GM21528 (cell line): Measurements from ENCODE around the gene MICU1.
"Not testable (repeated sequence)": the region's sequence is repeated elsewhere in the genome, so short reads cannot be mapped to it uniquely, and the experiment has no call there.

Experiments used
- ATAC-seq: cut with Tn5 transposase; IDR thresholded peaks from one replicate; pipeline ENCODE4 v1.9.1; 2021; ENCODE audit warnings: mild to moderate bottlenecking, moderate library complexity; ENCODE audit not compliant: unreplicated experiment, low FRiP score

MICU1 gene

DNA sequence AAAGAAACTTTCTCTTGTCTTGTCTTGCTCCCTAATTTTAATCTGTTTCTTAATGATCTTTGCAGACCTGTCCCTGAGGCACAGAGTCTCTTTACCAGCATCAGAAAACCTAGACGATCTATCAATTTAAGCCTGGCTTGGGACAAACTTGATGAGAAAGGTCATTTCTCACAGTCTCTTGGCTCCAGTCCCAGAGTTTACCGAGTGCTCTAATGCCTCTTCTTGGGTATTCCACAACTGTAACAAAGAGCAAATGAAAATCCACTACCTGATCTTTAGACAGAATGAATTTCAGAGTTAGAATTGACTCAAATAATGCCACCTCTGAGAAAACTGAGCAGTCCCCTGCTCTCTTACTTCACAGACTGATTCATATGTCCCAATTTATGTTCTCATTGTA lies 164.8 kb downstream of the MICU1 start:
- ATAC-seq = no peak

DNA sequence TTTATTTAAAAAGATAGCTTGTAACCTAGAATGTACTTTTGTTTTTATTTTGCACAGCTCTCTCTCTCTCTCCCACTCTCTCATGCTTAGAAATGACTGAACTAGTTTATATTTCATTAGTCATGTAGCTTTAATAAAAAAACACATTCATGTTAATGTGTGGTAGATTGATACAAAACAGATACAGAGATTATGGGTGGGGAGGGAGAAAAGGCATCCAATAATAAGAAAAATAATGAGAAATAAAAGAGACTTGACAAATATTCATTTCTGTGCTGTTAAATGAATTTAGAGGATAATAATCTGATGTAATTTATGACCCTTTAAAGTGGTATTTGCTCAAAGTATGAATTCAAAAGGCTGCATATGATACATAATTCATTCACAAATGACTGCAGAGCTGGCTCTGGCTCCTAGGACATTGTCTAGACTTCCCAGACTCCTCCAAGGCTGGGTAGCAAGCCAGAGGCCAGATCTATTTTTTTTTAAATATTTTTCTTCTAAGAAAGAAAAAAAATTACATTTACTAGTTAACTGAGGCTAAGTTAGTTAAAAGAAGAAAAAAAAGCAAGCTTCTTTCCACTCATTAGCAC lies 165.5 kb downstream of the MICU1 start:
- ATAC-seq = no peak

DNA sequence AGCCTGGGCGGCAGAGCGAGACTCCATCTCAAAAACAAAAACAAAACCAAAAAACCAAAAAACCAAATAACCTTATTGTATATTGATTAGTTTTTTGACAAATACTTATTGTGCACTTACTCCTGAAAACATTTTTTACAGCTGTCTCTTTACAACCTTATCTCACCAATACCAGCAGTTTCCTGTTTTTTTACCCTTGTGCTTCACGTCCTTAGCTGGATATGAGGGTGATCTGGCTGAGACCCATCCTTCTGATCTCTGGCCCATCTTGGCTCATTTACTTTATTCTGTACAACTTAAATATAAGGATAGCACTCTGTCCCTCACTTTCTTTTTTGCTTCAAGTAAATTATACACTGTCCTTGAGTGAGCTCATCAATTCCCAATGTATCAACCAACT lies 166.6 kb downstream of the MICU1 start:
- no peak for ATAC-seq

DNA sequence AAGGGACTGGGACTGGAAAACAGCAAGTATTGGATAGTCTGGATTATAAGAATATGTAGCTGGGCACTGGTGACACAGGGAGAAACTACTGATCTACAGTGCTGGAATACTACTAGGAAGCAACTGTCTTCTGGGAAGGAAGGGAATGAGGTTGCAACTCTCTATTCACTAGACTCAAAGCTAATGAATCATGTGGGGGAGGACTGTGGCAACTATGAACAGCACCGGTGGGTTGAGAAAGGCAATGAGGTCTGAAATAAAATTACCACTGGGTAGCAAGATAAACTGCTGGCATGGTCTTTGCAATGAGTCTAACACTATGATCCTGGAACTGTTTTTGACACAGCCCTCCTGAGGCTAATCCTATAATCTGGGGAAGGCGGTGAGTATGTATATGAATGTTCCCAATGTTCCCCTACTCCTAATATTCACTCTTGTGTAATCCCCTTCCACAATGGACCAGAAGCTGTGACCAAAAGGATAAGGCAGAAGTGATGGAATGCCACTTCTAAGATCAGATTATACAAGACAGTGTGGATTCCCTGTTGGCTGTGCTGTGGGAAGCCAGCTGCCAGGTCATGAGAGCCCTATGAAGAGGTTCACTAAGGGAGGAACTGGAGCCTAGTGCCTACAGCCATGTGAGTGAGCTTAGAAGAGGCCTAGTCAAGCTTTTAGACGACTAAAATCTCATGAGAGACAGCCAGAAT lies 169.8 kb downstream of the MICU1 start:
- ATAC-seq = no peak

DNA sequence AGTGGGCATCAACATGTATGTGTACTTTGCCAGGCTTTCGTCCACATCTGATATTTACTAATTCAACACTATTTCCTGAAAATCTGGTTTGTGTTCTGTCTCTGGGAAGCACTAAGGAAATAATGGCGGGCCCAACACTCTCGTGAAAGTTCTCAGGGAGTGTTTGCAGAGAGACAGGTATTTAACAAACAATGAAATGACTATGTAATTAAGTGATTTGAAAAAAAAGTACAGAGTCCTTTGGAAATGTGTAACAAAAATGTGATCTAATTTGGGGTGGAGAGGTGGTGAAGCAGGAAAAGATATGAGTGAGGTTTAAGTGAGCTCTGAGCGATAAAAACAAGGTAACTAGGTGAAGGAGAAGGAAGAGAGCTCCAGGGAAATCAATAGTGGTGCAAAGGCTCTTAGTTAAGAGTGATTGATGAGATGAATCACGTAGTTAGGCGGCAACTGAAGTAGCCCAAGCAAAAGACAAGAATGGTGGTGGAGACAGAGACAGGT lies 175.9 kb downstream of the MICU1 start:
- no peak for ATAC-seq

DNA sequence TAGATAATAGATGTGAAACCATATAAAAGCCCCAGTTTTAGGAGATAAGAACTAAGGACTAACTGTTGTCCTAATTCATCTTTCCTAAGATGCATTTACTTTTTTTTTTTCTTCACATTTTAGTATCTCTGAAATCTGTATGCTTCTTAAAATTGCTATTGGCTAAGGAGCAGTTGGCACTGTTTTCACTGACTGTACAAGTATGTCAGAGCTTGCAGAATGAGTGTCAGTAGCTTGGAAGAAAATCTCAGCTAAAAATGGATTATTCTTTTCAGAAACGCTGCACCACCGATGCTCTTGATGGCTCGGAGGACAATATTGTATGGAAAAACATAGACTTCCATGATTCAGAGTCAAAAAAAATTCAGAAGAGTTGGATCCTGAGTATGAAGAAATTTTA lies 180.0 kb downstream of the MICU1 start:
- ATAC-seq = no peak

DNA sequence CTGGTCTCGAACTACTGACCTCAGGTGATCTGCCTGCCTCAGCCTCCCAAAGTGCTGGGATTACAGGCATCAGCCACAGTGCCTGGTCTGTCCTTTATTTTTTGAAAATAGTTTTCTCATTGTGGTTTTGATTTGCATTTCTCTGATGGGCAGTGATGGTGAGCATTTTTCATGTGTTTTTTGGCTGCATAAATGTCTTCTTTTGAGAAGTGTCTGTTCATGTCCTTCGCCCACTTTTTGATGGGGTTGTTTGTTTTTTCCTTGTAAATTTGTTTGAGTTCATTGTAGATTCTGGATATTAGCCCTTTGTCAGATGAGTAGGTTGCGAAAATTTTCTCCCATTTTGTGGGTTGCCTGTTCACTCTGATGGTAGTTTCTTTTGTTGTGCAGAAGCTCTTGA lies 182.9 kb downstream of the MICU1 start:
- ATAC-seq = not testable (repeated sequence)

DNA sequence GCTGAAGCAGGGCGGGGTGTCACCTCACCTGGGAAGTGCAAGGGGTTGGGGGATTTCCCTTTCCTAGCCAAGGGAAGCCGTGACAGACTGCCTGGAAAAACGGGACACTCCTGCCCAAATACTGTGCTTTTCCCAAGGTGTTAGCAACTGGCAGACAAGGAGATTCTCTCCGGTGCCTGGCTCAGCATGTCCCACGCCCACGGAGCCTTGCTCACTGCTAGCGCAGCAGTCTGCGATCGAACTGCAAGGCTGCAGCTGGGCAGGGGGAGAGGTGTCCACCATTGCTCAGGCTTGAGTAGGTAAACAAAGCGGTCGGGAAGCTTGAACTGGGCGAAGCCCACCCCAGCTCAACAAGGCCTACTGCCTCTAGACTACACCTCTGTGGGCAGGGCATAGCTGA lies 190.3 kb downstream of the MICU1 start:
- no peak for ATAC-seq

DNA sequence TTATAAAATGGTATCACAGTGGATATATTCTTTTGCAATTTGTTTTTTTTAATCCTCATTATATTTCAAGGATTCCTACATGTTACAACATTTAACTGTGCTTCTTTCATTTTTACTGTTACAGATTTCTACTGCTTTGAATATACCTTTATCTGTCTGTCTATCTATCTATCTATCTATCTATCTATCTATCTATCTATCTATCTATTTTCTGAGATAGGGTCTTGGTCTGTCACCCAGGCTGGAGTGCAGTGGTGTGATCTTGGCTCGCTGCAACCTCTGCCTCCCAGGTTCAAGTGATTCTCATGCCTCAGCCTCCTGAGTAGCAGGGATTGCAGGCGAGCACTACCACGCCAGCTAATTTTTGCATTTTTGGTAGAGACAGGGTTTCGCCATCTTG lies 194.9 kb downstream of the MICU1 start:
- ATAC-seq = not testable (repeated sequence)

DNA sequence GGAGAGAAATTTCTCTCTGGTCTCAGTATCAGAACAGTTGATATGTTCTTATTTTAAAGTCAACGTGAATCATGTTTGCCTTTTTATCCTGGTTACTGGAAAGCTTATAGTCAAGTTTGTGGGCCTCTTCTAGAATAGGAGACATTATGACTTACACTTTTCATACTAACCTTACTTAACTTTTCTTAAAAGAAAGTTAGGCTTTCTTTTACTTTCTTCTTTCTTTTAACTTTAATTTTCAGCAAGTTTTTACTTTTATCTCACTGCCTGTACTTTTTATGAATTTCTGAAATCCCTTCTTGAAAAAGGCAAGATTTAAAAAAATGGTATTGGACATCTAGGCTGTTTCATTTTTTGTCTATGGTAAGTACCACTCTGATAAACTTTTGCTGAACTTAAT lies 195.9 kb downstream of the MICU1 start:
- ATAC-seq = no peak

DNA sequence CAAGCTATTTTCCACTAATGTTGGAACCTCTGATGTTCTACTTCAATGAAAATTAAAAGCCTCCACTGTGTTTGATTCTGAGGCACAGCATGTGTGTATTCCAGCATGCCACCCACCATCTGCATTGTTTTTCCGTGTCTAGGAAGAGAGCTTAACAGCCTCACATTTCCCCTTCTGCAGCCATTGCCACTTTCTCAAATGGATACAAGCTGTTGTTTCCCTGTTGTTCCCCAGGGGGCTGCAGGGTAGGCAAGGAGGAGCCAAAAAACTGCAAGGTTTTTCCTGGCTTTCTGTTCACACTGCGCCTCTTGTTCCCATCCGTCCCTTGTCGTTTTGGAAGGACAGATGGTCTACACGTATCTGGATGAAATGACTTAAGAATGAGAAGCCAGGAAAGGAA lies 198.9 kb downstream of the MICU1 start:
- ATAC-seq = no peak

DNA sequence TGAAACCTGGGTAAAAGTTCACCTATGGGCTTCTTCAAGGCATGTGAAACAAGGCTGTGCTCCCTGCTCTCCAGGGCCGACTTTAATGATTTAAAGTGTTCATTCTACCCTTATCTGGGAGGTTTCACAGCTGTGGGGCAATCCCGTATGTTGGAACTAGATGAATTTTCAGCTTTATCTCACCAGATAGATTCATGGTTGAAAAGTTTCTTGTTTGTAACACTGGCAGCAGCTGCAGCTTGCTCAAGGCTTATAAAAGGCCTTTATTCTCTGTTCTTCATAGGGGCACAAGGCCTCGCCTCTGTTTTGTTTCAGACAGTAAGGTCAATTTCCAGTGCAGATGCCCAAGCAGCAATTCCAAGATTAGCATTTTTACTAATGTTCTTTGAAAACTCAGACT lies 200.7 kb downstream of the MICU1 start:
- ATAC-seq = no peak

DNA sequence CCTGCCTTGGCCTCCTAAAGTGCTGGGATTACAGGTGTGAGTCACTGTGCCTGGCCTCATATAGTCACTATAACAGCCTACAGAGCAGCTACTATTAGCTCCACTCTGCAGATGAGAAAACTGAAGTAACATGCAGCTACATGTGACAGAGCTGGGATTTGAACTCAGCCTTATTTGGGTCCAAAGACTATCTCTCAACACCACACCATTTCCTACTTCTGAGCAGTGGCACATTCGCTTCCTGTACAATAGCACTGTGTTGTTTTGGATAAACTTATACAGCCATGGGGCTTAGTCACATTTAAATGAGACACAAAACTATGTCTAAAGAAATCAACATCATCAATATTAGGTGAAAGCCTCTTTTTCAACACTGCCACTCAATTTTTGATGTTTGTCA lies 201.3 kb downstream of the MICU1 start:
- no peak for ATAC-seq

DNA sequence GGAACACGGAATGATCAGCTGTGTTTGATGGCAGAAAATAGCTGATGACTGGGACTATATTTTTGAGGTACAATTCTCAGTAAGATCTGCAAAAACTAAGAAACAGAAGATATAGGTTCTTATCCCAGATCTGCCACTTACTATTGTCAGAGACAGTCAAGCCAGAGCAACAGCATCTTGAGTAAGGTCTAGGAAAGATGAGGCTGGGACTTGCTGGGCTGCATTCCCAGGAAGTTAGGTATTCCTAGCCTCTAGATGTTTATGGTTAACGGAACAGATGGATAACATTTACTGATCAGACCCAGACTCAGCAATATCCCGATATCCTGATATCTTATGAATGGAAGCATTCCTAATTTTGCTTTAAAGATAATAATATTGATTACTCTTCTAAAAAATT lies 202.5 kb downstream of the MICU1 start:
- no peak for ATAC-seq

DNA sequence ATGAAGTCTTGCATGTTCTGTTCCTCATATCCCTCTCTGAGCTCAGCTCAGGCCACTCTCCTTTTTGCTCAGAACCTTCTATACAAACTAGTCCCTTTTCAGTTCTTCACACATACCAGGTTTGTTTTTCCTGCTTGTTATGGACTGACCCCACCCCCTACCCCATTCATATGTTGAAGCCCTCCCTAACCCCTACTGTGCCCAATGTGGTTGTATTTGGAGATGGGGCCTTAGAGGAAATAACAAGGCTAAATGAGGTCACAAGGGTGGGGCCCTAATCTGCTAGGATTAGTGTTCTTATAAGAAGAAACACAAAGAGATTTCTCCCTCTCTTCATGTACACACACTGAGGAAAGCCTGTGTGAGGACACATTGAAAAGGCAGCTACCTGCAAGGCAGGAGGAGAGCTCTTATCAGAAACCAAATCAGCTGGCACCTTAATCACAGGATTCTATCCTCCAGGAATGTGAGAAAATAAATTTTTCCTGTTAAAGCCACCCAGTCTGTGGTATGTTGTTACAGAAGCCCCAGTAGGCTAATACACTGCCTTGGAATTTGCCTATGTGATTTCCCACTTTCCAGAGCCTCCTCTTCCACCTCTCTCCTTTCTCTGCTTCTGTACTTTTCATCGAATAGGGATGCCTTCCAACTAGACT lies 203.9 kb downstream of the MICU1 start:
- ATAC-seq = no peak

DNA sequence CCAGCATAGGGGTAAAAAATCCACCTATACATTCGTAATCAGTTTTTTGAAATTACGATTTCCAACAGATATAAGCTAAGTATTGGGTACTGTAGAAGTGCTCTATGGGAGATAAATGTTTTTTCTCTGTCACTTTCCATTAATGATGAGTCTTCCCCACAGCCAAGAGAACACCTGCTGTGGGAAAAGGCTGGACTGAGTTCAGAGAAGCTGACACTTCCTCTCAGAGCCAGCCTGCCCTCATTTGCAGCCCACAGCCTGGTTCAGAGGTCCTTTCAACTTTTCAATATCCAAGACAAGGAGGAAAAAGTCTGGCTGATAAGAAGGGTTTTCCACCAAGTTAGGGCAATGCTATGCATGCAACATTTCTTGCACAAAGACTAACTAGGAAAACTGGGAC lies 206.6 kb downstream of the MICU1 start:
- no peak for ATAC-seq

DNA sequence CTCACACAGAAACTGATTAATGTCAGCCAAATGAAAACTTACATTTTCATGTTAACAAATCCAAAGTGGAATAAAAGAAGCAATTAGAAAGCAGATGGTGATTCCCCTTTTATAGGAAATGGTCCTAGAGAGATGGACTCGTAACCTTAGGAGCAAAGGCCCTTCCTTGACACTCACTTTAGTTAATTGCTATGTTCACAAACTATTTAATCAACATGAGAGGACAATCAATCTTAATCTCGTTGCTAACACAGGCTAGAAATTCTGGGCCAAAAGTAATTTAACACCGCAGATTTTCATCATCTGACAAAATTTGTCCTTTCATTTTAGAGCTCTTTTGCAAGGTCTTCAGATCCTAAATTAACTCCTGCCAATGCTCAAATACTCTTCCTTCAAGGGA lies 207.2 kb downstream of the MICU1 start:
- no peak for ATAC-seq

DNA sequence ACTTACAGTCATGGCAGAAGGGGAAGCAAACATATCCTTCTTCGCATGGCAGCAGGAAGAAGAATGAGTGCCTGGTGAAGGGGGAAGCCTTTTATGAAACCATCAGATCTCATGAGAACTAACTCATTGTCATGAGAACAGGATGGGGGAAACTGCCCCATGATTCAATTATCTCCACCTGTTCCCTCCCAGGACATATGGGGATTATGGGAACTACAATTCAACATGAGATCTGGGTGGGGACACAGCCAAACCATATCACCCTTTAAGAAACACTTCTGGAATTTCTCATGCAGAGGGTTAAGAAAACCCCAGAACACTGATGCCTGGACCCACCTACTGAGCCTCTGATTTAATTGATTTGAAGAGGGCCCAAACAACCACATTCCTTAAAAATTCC lies 207.9 kb downstream of the MICU1 start:
- no peak for ATAC-seq

DNA sequence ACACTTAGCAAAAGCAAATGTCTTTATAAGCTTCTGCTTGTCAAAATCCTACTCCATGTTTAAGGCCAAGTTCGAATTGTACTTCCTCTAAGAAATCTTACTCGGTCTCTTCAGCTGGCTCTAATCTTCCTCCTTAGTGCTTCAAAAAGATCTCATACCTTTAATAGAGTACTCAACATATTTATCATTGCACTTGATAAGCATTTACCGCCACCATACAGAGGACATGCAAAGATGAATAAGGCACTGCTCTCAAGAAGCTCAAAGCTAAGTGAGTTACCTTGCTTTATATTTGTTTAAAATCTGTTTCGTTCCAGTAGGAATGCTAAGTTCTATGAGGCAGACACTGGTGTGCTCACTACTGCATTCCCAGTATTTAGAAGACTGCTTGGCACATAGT lies 209.2 kb downstream of the MICU1 start:
- ATAC-seq = no peak

DNA sequence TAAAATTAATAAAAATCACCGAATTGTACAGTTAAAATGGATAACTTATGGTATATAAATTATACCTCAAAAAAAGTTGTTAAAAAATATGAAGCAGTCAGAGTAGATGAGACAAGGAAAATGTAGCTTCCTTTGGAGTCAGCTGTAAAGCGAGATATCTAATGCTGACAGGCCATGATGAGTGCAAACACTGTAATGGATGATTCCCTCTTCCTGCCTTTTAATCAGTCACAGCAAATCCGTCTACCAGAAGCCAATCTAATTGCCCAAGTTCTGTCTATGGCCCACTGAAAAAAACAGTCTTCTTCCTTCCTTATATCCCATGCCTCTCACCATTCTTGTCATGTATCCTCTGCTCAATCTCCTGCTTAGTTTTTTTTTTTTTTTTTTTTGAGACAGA lies 211.2 kb downstream of the MICU1 start:
- no peak for ATAC-seq

DNA sequence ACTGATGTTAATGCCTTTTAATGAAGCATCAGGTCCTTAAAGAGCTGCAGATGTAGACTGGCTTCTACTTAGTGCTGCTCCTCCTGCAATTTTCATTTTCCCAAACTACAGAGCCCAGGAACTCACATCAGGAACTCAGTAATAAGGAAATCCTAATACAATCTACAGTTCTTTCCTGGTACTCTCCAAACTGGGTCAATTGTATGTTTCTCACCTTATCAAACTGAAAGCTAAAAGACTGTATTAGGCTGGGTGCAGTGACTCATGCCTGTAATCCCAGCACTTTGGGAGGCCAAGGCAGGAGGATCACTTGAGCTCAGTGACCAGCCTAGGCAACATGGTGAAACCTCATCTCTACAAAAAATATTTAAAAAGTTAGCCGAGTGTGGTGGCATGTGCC lies 216.7 kb downstream of the MICU1 start:
- no peak for ATAC-seq
